ENCODE measurements around the gene TRIM69.

- TF ChIP-seq, protein P1, sequence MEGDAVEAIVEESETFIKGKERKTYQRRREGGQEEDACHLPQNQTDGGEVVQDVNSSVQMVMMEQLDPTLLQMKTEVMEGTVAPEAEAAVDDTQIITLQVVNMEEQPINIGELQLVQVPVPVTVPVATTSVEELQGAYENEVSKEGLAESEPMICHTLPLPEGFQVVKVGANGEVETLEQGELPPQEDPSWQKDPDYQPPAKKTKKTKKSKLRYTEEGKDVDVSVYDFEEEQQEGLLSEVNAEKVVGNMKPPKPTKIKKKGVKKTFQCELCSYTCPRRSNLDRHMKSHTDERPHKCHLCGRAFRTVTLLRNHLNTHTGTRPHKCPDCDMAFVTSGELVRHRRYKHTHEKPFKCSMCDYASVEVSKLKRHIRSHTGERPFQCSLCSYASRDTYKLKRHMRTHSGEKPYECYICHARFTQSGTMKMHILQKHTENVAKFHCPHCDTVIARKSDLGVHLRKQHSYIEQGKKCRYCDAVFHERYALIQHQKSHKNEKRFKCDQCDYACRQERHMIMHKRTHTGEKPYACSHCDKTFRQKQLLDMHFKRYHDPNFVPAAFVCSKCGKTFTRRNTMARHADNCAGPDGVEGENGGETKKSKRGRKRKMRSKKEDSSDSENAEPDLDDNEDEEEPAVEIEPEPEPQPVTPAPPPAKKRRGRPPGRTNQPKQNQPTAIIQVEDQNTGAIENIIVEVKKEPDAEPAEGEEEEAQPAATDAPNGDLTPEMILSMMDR (IDR thresholded peaks at IDR 0.05; ENCODE audit: low read length): no peak
- TF ChIP-seq EZH2 (IDR thresholded peaks at IDR 0.05; ENCODE audit: borderline replicate concordance, low read length): no peak
These were observed 44.3 kb downstream of the TRIM69 start for GRCh38 chr15:44780608-44781007.

Measured in OCI-LY1 (cell line).